HepG2 (cell line): Measurements from ENCODE around the gene FIBP. TPM values are rescaled to one million over a fixed set of nuclear protein-coding genes. Genes with fewer than 3 reads are reported as not detected.

Experiments
- CAMTA2 ChIP-seq: sonication (generic); formaldehyde crosslinking; IDR thresholded peaks from 2 replicates; pipeline ENCODE4 v1.4.0; 2020; ENCODE audit warnings: mild to moderate bottlenecking, missing genetic modification reagents, borderline replicate concordance
- ELF3 ChIP-seq: IDR thresholded peaks from 2 replicates; pipeline ENCODE4 v1.6.1; 2016; ENCODE audit warnings: missing genetic modification reagents, missing compliant biosample characterization
- FOXK1 ChIP-seq: sonication (generic); formaldehyde crosslinking; IDR thresholded peaks from 2 replicates; pipeline ENCODE4 v1.4.0; 2020; ENCODE audit warnings: low read depth, missing genetic modification reagents, borderline replicate concordance
- GABPB1 ChIP-seq: IDR thresholded peaks from 2 replicates; pipeline ENCODE4 v1.6.1; 2016; ENCODE audit warnings: mild to moderate bottlenecking, missing genetic modification reagents, moderate library complexity, missing compliant biosample characterization
- HNRNPK ChIP-seq: fragments of 200-400 bp; formaldehyde crosslinking; IDR thresholded peaks from 2 replicates; pipeline ENCODE4 v1.6.1; 2018; ENCODE audit warnings: low read length, low read depth, moderate library complexity, mild to moderate bottlenecking; ENCODE audit not compliant: poor library complexity, severe bottlenecking
- MLXIP ChIP-seq: sonication (generic); formaldehyde crosslinking; IDR thresholded peaks from 2 replicates; pipeline ENCODE4 v1.9.0; 2021; ENCODE audit warnings: missing genetic modification reagents, borderline replicate concordance
- SCMH1 ChIP-seq: sonication (generic); formaldehyde crosslinking; IDR thresholded peaks from 2 replicates; pipeline ENCODE4 v1.9.0; 2021; ENCODE audit warnings: missing genetic modification reagents, mild to moderate bottlenecking, borderline replicate concordance
- SIX4 ChIP-seq: sonication (generic); formaldehyde crosslinking; IDR thresholded peaks from 2 replicates; pipeline ENCODE4 v1.4.0; 2020; ENCODE audit warnings: missing genetic modification reagents
- SRF ChIP-seq: IDR thresholded peaks from 2 replicates; pipeline ENCODE4 v1.6.1; 2011; ENCODE audit warnings: mild to moderate bottlenecking, low read depth, low read length, moderate library complexity
- TERF1 ChIP-seq: sonication (generic); formaldehyde crosslinking; IDR thresholded peaks from 2 replicates; pipeline ENCODE4 v1.8.0; 2022; ENCODE audit warnings: mild to moderate bottlenecking, missing genetic modification reagents, moderate library complexity
- YY1 ChIP-seq: IDR thresholded peaks from 2 replicates; pipeline ENCODE4 v1.6.1; 2011; ENCODE audit warnings: low read length, low read depth, moderate library complexity, mild to moderate bottlenecking; ENCODE audit not compliant: insufficient read depth, insufficient replicate concordance
- ZNF782 ChIP-seq: sonication (generic); formaldehyde crosslinking; IDR thresholded peaks from 2 replicates; pipeline ENCODE4 v1.4.0; 2020; ENCODE audit warnings: missing genetic modification reagents, mild to moderate bottlenecking, borderline replicate concordance
- ZNF816 ChIP-seq: sonication (generic); formaldehyde crosslinking; IDR thresholded peaks from 2 replicates; pipeline ENCODE4 v1.8.0; 2022; ENCODE audit warnings: missing genetic modification reagents, mild to moderate bottlenecking, borderline replicate concordance
- polyA plus RNA-seq, 8 experiments: library from polyadenylated mRNA; depleted of rRNA in 3 of 8; stranded (reverse) in 7 of 8; unstranded in 1 of 8; fragments of >200 nt; fragmentation: Illumina TruSeq in 4 of 8; extraction: Trizol in 4 of 8; gene quantifications; 2 replicates each; pipeline versions ENCODE4 v1.2.1 to v1.2.3, GENCODE V29; 2011 to 2016; ENCODE audit warnings: low read depth in 4 of 8, missing spikeins in 1 of 8, mixed read lengths in 1 of 8; ENCODE audit not compliant: insufficient read depth in 1 of 8
- total RNA-seq, 5 experiments: library from RNA; depleted of rRNA; stranded (reverse); fragments of >200 nt; fragmentation: Illumina TruSeq; extraction: Trizol; gene quantifications; 2 replicates each; pipeline ENCODE4 v1.2.3, GENCODE V29; 2016; ENCODE audit warnings: low read depth in 1 of 5
- TF ChIP-seq, protein P1 (sequence below): sonication (generic); formaldehyde crosslinking; IDR thresholded peaks from 2 replicates; pipeline ENCODE4 v1.8.1; 2023; ENCODE audit warnings: missing genetic modification reagents, mild to moderate bottlenecking, borderline replicate concordance
- TF ChIP-seq, protein P2 (sequence below): sonication (generic); formaldehyde crosslinking; IDR thresholded peaks from 2 replicates; pipeline ENCODE4 v1.4.0; 2020; ENCODE audit warnings: missing genetic modification reagents
- TF ChIP-seq, protein P3 (sequence below): sonication (generic); formaldehyde crosslinking; conservative IDR thresholded peaks from 2 replicates; pipeline ENCODE4 v1.8.0; 2022; ENCODE audit warnings: mild to moderate bottlenecking, moderate library complexity, missing genetic modification reagents
- TF ChIP-seq, protein P4 (sequence below): sonication (generic); formaldehyde crosslinking; IDR thresholded peaks from 2 replicates; pipeline ENCODE4 v1.5.1; 2020; ENCODE audit warnings: missing genetic modification reagents, mild to moderate bottlenecking, borderline replicate concordance
- TF ChIP-seq, protein P5 (sequence below): sonication (generic); formaldehyde crosslinking; IDR thresholded peaks from 2 replicates; pipeline ENCODE4 v1.5.0; 2020; ENCODE audit warnings: mild to moderate bottlenecking, missing genetic modification reagents

FIBP gene
- total and polyA plus RNA-seq, 2 of the 13 experiments (the other 11 are each of a cell fraction or from before 2014, with no cell fraction given): 42.9 to 62.1 TPM

- no peak for TF ChIP-seq YY1
- no peak for TF ChIP-seq MLXIP (CRISPR knock-in tag)
- TF ChIP-seq, protein P1, sequence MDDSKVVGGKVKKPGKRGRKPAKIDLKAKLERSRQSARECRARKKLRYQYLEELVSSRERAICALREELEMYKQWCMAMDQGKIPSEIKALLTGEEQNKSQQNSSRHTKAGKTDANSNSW: no peak
- no peak for TF ChIP-seq SRF
- no peak for TF ChIP-seq HNRNPK
- TF ChIP-seq GABPB1: no peak
- TF ChIP-seq, protein P2, sequence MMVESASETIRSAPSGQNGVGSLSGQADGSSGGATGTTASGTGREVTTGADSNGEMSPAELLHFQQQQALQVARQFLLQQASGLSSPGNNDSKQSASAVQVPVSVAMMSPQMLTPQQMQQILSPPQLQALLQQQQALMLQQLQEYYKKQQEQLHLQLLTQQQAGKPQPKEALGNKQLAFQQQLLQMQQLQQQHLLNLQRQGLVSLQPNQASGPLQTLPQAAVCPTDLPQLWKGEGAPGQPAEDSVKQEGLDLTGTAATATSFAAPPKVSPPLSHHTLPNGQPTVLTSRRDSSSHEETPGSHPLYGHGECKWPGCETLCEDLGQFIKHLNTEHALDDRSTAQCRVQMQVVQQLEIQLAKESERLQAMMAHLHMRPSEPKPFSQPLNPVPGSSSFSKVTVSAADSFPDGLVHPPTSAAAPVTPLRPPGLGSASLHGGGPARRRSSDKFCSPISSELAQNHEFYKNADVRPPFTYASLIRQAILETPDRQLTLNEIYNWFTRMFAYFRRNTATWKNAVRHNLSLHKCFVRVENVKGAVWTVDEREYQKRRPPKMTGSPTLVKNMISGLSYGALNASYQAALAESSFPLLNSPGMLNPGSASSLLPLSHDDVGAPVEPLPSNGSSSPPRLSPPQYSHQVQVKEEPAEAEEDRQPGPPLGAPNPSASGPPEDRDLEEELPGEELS (CRISPR knock-in tag): no peak
- TF ChIP-seq, protein P3, sequence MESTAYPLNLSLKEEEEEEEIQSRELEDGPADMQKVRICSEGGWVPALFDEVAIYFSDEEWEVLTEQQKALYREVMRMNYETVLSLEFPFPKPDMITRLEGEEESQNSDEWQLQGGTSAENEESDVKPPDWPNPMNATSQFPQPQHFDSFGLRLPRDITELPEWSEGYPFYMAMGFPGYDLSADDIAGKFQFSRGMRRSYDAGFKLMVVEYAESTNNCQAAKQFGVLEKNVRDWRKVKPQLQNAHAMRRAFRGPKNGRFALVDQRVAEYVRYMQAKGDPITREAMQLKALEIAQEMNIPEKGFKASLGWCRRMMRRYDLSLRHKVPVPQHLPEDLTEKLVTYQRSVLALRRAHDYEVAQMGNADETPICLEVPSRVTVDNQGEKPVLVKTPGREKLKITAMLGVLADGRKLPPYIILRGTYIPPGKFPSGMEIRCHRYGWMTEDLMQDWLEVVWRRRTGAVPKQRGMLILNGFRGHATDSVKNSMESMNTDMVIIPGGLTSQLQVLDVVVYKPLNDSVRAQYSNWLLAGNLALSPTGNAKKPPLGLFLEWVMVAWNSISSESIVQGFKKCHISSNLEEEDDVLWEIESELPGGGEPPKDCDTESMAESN: no peak
- TF ChIP-seq ZNF782 (CRISPR knock-in tag): no peak
- no peak for TF ChIP-seq ELF3 (CRISPR knock-in tag)
- TF ChIP-seq, protein P4, sequence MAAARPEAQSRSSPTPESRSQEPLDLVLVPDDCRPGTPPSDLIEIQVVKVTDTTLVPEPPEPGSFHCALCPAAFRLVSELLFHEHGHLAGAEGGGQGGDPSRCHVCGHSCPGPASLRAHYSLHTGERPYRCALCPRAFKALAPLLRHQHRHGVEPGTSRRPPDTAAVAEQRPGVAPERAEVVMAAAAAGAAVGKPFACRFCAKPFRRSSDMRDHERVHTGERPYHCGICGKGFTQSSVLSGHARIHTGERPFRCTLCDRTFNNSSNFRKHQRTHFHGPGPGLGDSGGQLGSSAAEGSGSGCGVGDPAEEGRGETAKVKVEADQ (CRISPR knock-in tag): no peak
- TF ChIP-seq TERF1: no peak
- peak; percentile 46 for TF ChIP-seq ZNF816 (CRISPR knock-in tag)
- no peak for TF ChIP-seq CAMTA2 (CRISPR knock-in tag)
- TF ChIP-seq, protein P5, sequence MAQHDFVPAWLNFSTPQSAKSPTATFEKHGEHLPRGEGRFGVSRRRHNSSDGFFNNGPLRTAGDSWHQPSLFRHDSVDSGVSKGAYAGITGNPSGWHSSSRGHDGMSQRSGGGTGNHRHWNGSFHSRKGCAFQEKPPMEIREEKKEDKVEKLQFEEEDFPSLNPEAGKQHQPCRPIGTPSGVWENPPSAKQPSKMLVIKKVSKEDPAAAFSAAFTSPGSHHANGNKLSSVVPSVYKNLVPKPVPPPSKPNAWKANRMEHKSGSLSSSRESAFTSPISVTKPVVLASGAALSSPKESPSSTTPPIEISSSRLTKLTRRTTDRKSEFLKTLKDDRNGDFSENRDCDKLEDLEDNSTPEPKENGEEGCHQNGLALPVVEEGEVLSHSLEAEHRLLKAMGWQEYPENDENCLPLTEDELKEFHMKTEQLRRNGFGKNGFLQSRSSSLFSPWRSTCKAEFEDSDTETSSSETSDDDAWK: no peak
- no peak for TF ChIP-seq SCMH1 (CRISPR knock-in tag)
- no peak for TF ChIP-seq FOXK1 (CRISPR knock-in tag)
- no peak for TF ChIP-seq SIX4 (CRISPR knock-in tag)
Observed at GRCh38 chr11:65857500-65857852, 30.8 kb downstream of the FIBP start (continued).
